Lower leg skin (tissue), 3 donors: ENCODE data around the gene GORAB.

Source experiments
- POLR2A ChIP-seq, 2 donors: fragments of 450-650 bp; IDR thresholded peaks; one replicate each; pipeline ENCODE4 v1.6.1; 2016 to 2017; ENCODE audit warnings: antibody characterized with exemption in 2 of 2, mild to moderate bottlenecking in 1 of 2, moderate library complexity in 1 of 2
- TF ChIP-seq, protein P1 (sequence below), 3 donors: fragments of 450-650 bp; IDR thresholded peaks; one replicate each; pipeline ENCODE4 v1.5.1; 2016; ENCODE audit warnings: antibody characterized with exemption in 3 of 3, mild to moderate bottlenecking in 3 of 3, moderate library complexity in 2 of 3

DNA sequence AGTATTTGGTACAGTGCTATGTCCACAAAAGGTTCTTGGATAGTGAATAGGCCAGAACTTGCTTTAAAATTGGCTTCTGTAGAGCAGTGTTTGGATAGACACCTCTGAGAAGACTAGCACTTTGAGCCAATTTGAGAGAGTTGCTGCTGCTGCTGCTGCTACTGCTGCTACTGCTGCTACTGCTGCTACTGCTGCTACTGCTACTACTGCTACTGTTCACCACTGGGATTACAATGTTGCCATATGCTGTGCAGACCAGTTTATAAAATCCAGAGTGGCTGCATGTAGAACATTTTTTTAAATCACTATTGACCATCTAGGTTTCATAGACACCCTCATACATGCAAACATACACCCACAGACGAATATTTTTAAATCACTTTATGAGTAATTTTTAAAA lies 15.3 kb downstream of the GORAB start:
- TF ChIP-seq, protein P1, sequence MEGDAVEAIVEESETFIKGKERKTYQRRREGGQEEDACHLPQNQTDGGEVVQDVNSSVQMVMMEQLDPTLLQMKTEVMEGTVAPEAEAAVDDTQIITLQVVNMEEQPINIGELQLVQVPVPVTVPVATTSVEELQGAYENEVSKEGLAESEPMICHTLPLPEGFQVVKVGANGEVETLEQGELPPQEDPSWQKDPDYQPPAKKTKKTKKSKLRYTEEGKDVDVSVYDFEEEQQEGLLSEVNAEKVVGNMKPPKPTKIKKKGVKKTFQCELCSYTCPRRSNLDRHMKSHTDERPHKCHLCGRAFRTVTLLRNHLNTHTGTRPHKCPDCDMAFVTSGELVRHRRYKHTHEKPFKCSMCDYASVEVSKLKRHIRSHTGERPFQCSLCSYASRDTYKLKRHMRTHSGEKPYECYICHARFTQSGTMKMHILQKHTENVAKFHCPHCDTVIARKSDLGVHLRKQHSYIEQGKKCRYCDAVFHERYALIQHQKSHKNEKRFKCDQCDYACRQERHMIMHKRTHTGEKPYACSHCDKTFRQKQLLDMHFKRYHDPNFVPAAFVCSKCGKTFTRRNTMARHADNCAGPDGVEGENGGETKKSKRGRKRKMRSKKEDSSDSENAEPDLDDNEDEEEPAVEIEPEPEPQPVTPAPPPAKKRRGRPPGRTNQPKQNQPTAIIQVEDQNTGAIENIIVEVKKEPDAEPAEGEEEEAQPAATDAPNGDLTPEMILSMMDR (IDR thresholded peaks at IDR 0.05), result no peak
- TF ChIP-seq POLR2A (IDR thresholded peaks at IDR 0.05), result no peak
